NCI-H1436 (cell line): ENCODE measurements around the gene CFAP91.
A peak's percentile ranks its signal among the peaks of the same experiment; 100 is the strongest.
"Not testable (repeated sequence)": the region's sequence is repeated elsewhere in the genome, so short reads cannot be mapped to it uniquely, and the experiment has no call there.

Source experiments
- DNase-seq: peaks from one replicate; lab custom pipeline; 2025; lab: John Stamatoyannopoulos, UW

Gene CFAP91

GRCh38 chr3:119677641-119677934, 25.2 kb upstream of the CFAP91 start:
- DNase-seq = no peak

GRCh38 chr3:119678209-119678608, 24.6 kb upstream of the CFAP91 start:
- DNase-seq = not testable (repeated sequence)

- no peak for DNase-seq
Measured at GRCh38 chr3:119679874-119680273, 22.9 kb upstream of the CFAP91 start.

- DNase-seq = peak; percentile 33
Measured at GRCh38 chr3:119681279-119681678, 21.5 kb upstream of the CFAP91 start.

- DNase-seq = no peak
Measured at GRCh38 chr3:119683421-119683820, 19.4 kb upstream of the CFAP91 start.

- no peak for DNase-seq
Measured at GRCh38 chr3:119690043-119690656, 12.7 kb upstream of the CFAP91 start.

GRCh38 chr3:119695480-119695879, 7.3 kb upstream of the CFAP91 start:
- no peak for DNase-seq

- DNase-seq = no peak
Measured at GRCh38 chr3:119697394-119697793, 5.4 kb upstream of the CFAP91 start.

- DNase-seq = no peak
Measured at GRCh38 chr3:119700269-119700919, 2.4 kb upstream of the CFAP91 start.

GRCh38 chr3:119700920-119701734, 1.7 kb upstream of the CFAP91 start:
- DNase-seq = no peak

GRCh38 chr3:119703820-119704531, 1.2 kb downstream of the CFAP91 start:
- no peak for DNase-seq

- no peak for DNase-seq
Measured at GRCh38 chr3:119715105-119715504, 12.3 kb downstream of the CFAP91 start.

- DNase-seq = no peak
Measured at GRCh38 chr3:119716998-119717397, 14.2 kb downstream of the CFAP91 start.

- no peak for DNase-seq
Measured at GRCh38 chr3:119717520-119717919, 14.7 kb downstream of the CFAP91 start.

- no peak for DNase-seq
Measured at GRCh38 chr3:119723022-119723421, 20.2 kb downstream of the CFAP91 start.

- no peak for DNase-seq
Measured at GRCh38 chr3:119726909-119727308, 24.1 kb downstream of the CFAP91 start.

- no peak for DNase-seq
Measured at GRCh38 chr3:119729996-119730395, 27.2 kb downstream of the CFAP91 start.

GRCh38 chr3:119731560-119732343, 28.9 kb downstream of the CFAP91 start:
- no peak for DNase-seq

GRCh38 chr3:119733812-119734211, 31.0 kb downstream of the CFAP91 start:
- no peak for DNase-seq

GRCh38 chr3:119738741-119739140, 35.9 kb downstream of the CFAP91 start:
- no peak for DNase-seq

- no peak for DNase-seq
Measured at GRCh38 chr3:119741657-119742590, 39.1 kb downstream of the CFAP91 start.
